PFSK-1 (cell line): ENCODE results near the gene RUNDC3A.

Experiments used
- FOXP2 ChIP-seq: optimal IDR thresholded peaks from 2 replicates; pipeline ENCODE3; 2011; ENCODE audit warnings: borderline replicate concordance, control low read depth, inconsistent platforms; ENCODE audit not compliant: insufficient read depth; ENCODE audit errors: extremely low read length, extremely low read depth
- POLR2AphosphoS5 ChIP-seq: IDR thresholded peaks from 2 replicates; pipeline ENCODE4 v1.6.1; 2012; ENCODE audit warnings: low read depth, mild to moderate bottlenecking, control low read depth, low read length, moderate library complexity
- SIN3A ChIP-seq: IDR thresholded peaks from 2 replicates; pipeline ENCODE4 v1.6.1; 2012; ENCODE audit warnings: mild to moderate bottlenecking, low read length, moderate library complexity, borderline replicate concordance; ENCODE audit not compliant: insufficient read depth
- TAF1 ChIP-seq: IDR thresholded peaks from 2 replicates; pipeline ENCODE4 v1.6.1; 2012; ENCODE audit warnings: low read length, control low read depth, borderline replicate concordance; ENCODE audit not compliant: insufficient read depth
- TF ChIP-seq, protein P1 (sequence below), 2 experiments: IDR thresholded peaks; 2 replicates each; pipeline versions ENCODE4 v1.6.1 to v1.8.0; 2011 to 2012; ENCODE audit warnings: low read depth in 2 of 2, low read length in 2 of 2, control low read depth in 1 of 2, inconsistent platforms in 1 of 2, mild to moderate bottlenecking in 1 of 2, moderate library complexity in 1 of 2; ENCODE audit not compliant: insufficient read depth in 1 of 2

DNA sequence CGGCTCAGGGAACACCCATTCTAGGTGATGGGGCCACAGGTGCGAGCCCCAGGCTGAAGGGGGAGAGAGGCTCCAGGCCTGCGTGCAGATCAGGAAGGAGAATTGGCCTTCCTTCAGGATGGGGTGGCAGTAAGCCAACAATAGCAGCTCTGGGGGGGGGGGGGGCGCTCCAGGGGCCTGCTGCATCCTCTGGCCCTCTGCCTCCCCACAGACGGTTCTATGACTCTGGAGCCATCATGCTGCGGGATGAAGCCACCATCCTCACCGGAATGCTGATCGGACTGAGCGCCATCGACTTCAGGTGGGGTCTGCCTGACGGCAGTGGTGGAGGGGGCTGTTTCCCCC is 6.1 kb downstream of the RUNDC3A start:
- no peak for TF ChIP-seq TAF1
- no peak for TF ChIP-seq POLR2AphosphoS5
- TF ChIP-seq, protein P1, sequence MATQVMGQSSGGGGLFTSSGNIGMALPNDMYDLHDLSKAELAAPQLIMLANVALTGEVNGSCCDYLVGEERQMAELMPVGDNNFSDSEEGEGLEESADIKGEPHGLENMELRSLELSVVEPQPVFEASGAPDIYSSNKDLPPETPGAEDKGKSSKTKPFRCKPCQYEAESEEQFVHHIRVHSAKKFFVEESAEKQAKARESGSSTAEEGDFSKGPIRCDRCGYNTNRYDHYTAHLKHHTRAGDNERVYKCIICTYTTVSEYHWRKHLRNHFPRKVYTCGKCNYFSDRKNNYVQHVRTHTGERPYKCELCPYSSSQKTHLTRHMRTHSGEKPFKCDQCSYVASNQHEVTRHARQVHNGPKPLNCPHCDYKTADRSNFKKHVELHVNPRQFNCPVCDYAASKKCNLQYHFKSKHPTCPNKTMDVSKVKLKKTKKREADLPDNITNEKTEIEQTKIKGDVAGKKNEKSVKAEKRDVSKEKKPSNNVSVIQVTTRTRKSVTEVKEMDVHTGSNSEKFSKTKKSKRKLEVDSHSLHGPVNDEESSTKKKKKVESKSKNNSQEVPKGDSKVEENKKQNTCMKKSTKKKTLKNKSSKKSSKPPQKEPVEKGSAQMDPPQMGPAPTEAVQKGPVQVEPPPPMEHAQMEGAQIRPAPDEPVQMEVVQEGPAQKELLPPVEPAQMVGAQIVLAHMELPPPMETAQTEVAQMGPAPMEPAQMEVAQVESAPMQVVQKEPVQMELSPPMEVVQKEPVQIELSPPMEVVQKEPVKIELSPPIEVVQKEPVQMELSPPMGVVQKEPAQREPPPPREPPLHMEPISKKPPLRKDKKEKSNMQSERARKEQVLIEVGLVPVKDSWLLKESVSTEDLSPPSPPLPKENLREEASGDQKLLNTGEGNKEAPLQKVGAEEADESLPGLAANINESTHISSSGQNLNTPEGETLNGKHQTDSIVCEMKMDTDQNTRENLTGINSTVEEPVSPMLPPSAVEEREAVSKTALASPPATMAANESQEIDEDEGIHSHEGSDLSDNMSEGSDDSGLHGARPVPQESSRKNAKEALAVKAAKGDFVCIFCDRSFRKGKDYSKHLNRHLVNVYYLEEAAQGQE (IDR thresholded peaks at IDR 0.05; ENCODE audit: insufficient read depth in 1 of 2, low read depth in 2 of 2, low read length in 2 of 2) = no peak
- TF ChIP-seq SIN3A = no peak
- TF ChIP-seq FOXP2 = no peak
